ENCODE measurements around the gene HPX.
A peak's percentile ranks its signal among the peaks of the same experiment; 100 is the strongest.
"Not testable (repeated sequence)": the region's sequence is repeated elsewhere in the genome, so short reads cannot be mapped to it uniquely, and the experiment has no call there.

Gene HPX

DNA sequence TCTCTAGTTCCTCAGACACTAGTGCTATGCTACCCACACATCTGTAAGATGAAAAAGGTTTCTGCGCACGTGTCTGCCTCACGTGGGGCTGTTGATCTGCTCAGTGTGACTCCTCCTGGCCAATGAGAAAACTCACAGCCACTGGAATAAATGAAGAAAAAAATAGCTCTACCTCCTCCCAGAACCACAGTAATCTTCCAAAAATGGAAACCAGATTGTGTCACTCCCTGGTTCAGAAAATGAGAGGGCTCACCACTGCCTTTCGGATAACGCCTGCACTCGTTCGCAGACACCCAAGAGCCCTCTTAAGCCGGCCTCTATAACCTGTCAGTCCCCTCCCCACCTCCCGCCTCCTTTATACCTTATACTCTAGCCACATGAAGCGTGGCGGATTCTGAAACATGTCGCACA lies 27.0 kb downstream of the HPX start:
- DNase-seq: no peak

DNA sequence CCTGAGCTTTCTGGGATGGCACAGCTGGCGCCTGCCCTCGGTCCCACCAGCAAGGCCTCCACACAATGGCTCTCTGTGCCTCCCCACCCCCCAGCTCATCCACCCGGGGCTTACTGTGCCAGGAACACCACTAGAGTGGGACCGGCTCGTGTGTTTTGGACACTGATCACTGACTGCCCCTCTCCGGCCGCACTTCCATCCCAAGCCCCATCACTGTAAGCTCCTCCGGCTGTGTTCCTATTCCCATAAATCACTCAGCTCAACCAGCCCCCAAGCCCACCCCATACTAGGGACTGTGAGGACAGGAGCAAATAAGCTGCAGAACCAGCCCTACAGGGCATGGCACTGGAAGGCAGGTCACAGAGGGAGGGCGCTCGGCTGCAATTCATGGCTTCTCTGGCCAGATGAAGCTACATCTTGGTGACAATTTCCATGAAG lies 29.2 kb downstream of the HPX start:
- peak; percentile 84 for DNase-seq

DNA sequence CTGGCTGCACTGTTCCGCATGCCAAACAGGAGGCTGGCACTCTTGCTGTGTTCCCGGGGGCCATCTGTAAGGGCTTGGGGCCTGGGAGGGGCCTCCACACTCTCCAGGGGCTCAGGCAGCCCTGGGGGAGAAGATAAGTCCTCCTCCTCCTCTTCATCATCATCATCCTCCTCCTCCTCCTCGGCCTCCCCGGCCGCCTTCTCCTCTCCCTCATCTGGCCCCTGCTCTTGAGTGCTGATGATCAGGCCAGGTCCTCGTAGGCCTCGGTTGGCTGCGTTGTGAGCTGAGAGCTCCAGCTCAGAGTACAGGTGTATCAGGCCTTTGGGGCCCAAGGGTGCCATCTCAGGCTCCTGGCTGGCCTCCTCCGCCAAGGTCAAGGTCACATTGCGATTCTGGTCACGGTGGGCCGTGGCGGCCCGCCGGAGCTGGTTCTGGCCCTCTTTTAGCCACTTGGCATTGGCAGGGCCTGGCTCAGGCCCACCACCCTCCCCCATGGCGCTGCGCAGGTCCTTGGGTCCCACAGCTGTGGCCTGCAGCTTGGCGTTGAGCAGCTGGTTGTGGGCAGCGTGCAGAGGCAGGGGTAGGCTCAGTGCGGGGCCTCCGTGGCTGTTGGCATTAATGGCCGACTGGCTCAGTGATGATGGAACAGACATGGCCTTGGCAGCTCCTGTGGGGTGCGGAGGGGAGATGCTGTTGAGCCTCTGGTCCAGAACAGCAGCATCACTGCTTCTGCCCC lies 29.9 kb downstream of the HPX start:
- DNase-seq: peak; percentile 66

DNA sequence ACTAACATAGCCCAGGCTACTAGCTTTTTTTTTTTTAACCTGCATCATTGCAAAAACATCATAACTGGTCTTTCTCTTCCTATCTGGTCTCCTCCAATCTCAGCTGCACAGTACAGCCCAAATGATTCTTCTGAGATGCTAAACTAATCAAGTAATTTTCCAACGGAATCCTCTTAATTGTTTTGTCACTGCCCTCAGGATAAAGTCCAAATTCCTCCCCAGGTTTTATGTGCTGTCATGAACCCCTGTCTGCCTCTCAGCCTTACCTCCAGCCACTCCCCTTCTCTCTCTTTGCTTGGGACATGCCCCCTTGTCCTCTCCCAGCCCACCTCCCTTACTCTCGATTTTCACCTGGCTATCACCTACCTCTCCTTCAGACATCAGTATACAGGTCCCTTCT lies 34.4 kb downstream of the HPX start:
- DNase-seq: no peak

DNA sequence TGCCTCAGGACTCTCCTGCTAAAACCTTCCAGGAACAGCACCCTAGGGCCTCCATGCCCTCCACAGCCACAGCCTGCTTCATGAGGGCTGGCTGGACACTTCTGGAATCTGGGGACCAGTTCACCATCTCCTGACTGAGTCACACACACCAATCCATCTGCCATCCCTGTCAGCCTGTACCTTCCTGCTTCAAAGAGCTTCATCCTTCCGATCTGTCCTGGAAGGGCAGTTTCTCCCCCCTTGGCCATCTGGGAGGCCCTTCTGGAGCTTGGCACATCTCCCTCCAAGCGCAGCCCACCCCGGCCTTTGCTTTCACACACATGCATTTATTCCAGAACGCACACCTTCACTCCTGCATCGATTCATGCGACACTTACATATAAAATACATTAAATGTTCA lies 34.9 kb downstream of the HPX start:
- no peak for DNase-seq

DNA sequence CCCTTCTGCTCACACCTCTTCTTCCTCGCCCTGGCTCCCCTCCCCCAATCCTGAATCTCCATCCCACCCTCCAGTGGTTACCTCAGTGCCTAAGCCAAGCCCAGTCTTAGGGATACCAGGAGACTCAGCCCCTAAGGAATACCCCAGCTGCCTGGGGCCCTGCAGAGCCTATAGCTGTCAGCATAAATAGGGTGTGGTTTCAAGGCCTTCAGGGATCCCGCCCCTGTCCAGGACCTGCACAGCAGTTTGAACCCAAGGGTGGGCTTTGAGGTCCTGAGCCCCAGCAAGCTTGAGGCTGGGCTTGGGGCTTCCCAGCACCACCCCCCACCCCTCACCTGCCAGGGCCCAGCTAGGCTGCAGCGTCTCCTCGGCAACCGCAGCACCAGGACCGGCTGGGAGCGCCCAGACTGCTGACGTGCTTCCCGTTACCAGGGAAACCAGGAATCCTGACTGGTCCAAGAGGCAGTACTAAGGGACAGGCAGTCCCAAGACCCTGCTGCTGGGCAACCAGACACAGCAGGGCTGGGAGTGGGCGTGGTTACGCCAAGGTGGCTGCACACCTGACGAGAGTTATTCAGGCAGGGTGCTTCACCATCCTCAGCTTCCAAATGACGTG lies 35.6 kb downstream of the HPX start:
- DNase-seq: peak; percentile 39

DNA sequence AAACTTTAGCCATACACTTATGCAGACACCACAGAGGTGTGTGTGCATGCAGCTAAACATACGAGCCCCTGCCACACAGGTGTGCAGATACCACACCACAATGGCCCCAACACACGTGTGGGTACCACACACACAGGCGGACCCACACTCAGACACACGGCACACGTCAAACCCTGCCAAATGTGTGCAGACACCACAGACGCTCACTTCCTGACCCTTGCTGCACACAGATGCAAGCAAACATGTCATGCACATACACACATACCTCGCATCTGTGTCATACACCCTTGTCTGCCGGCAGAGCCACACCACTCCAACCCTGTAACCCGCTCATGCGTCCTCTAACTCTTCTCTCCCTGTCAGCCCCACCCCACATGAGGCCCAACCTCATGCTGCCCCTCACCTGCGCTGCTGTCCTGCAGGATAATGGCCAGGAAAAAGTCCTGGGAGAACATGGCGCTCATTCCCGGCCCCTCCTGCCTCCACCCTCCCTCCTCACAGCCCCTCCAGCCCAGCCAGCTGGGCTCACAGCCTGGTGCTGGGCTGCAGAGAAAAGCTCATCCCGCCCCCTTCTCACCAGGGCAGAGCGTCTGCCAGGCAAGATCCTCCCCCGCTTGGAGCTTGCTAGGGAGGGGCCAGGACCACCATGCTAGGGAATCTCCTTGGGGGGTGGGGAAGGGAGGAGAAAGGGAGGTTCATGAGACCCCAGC lies 36.3 kb downstream of the HPX start:
- DNase-seq: peak; percentile 51

DNA sequence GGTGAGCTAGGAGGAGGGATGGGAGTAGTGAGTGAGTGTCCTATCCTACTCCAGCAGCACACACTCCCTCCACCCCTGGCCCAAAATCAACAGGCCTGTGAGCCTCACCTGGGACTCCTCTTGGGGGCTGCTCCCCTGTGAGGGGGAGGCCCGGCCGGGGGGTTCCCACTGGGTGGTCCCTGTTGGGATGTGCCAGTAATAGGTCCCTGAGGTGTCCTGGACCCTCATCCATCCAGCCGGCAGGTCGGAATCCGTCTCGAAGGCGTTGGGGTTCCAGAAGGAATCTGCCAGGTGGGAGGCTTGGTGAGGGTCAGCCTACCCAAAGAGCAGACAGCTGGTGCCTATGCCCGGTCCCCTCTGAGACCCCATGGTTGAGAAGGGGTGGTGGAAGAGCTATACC lies 37.2 kb downstream of the HPX start:
- no peak for DNase-seq

DNA sequence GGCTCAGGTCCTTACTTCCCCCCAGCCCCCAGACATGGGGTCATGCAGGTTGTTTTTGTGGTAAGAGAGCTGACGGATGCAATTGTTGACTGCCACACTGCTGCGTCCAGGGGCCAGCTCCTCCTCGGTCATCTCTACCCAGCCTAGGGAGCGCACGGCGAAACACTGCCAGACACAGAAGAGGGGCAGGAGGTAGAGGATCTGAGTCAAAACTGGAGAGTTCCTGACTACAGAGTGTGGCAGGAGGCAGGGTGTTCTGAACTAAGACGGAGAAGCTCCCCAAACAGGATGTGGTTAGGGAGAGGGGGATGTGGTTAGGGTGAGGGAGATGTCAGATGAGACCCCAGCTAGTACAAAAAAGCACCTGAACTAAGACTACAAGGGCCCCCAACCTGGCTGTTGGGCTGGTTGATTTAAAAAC lies 38.2 kb downstream of the HPX start:
- no peak for DNase-seq

DNA sequence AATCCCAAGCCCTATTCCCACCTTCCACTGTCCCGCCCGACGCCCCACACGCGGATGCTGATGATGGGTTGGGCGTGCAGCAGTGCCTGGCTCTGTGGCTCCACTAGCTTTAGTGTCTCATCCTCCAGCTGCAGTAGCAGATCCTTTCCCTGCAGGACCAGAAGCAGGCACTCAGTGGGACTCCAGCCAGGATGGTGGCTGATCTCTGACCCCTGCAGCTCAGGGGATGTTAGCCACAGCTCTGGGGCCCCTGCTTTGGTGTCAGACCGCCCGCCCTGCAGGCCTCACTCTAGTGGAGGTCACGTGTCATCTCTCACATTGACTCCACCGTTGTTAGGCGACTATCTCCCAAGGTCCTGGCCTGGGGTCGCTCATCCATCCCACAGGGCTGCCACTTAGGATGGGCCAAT lies 38.7 kb downstream of the HPX start:
- DNase-seq: no peak

DNA sequence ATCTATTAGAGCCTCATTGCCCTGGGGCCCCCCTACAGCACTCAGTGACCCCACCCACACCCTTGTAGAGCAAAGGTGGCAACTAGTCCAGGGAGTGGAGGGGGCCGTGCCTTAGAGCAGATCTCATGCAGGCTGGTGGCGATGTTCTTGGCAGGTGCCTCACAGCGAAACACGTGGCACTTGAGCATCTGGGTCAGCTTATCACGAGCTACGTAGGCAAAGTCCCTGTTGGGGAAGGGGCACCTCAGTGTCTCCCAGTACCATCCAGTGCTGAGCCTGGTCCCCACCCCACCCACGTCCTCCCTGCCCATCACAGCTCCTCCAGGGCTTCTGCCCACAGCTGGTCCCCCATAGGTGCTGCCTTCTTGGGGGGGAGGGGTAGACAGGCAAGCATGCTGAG lies 39.3 kb downstream of the HPX start:
- no peak for DNase-seq

DNA sequence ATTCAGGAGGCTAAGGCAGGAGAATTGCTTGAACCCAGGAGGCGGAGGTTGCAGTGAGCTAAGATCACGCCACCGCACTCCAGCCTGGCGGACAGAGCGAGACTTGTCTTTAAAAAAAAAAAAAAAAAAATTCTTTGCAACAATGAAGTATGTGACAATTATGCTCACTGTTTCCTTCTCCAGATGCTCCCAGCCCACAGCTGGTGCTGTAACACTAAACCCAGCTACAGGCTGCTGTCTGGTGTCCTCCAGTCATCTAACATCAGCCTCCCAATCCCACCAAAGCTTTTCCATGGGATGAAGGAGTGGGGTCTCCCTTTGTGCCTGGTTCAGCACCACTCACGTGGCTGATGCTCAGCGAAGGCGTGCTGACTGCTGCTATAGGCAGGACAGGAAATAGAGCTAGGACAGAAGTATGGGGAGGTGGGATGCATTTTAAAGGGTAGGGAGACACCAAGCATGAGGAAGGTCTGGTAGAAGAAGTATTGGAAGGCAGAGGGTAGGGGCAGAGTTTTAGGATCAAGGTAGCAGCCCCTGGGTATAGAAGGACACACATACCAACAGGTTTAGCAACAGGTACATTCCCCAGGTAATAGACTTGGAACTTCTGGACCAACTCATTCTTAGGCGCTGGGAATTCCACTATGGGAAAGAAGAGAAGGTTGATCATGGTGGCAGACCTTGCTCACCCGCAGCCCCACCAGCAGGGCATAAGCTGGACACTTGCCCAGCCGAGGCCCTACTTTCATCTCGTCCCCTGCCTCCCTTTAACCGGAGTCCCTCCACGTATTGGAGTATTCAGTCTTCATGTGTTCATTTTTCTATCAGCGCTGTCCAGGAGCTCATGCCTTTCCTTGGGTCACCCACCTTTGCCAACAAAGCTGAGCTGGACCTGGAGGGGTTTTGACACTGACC lies 40.1 kb downstream of the HPX start:
- DNase-seq: no peak

DNA sequence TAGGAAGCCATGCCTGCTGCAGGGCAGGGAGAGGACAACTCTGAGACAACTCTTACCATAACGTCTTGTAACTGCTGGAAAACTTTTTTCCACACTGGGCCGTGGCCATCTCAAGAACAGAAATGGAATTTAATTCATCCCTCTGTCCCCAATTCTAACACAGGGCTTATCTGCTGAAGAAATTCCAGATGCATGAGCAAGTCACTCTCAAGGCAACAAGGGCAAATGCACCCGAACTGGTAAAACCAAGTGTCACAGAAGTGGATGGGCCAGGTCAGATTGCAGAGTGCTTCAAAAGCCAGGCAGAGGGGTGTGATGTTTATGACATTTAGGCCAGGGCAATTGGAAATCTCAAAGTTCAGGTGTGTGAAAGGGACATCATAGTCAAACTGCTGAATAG lies 43.2 kb downstream of the HPX start:
- DNase-seq: no peak

DNA sequence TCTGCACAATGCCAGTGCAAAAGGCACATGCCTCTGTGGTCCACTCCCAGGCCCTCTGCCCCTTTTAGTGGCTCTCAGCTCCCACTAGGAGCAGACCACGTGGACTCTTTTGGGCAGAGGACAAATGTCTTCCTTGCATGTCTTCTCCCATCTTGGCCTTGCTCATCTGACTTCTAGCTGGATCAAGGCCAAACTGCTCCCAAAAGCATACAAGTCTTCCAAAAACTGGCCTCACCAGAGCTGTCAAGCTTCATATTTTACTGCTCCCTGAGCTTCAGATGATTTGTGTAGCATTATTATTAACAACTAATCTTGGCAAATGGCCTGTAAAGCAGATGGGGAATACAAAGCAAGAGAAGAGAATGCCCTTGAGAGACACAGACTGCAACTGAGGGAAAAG lies 43.6 kb downstream of the HPX start:
- DNase-seq: no peak

DNA sequence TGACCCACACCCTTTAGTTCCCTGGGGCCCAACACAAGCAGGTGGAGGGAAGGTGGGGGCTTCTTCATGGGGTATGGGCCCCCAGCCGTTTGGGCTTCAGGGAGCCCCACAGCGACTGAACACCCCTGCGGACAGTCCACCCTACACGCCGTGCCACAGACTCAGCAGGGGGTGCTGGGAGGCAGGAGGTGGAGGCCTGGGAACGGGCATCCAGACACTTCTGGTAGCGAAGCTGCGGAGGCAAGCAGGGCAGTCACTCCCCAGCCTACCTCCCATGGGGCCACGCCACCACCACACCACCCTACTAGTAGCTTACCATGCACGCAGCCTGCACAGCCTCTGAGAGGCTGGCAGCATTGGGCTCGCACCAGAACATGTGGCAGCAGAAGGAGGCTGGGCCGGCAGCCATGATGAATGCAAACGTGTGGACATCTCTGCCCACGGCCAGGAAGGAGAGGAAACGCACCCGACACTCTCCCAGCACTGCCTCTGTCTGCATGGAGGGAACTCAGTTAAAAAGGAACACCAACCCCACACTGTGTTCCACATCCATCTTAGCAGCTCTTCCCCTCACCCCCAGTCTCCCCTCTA lies 45.2 kb downstream of the HPX start:
- DNase-seq: no peak

DNA sequence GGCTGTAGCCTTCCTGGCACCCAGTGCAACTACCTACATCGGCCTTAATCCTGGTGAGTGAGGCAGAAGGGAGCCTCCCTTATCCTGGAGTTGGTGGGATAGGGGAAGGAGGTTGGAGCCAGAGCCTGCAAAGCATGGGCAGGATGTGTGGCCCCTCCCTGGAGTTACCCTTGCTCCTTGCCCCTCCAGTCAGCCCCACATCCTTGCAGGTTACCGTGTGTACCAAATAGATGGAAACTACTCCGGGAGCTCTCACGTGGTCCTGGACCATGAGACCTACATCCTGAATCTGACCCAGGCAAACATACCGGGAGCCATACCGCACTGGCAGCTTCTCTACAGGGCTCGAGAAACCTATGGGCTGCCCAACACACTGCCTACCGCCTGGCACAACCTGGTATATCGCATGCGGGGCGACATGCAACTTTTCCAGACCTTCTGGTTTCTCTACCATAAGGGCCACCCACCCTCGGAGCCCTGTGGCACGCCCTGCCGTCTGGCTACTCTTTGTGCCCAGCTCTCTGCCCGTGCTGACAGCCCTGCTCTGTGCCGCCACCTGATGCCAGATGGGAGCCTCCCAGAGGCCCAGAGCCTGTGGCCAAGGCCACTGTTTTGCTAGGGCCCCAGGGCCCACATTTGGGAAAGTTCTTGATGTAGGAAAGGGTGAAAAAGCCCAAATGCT lies 46.7 kb downstream of the HPX start:
- DNase-seq: no peak

DNA sequence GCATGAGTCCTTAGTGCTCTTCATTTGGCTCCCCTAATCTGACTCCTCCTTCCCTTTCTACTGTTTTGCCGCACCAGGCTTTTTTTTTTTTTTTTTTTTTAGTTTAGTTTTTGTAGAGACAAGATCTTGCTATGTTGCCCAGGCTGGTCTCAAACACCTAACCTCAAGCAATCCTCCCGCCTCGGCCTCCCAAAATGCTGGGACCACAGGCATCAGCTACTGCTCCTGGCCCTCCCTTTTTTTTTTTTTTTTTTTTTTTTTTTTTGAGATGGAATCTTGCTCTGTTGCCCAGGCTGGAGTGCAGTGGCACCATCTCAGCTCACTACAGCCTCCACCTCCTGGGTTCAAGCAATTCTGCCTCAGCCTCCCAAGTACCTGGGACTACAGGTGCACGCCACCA lies 48.5 kb downstream of the HPX start:
- not testable (repeated sequence) for DNase-seq

DNA sequence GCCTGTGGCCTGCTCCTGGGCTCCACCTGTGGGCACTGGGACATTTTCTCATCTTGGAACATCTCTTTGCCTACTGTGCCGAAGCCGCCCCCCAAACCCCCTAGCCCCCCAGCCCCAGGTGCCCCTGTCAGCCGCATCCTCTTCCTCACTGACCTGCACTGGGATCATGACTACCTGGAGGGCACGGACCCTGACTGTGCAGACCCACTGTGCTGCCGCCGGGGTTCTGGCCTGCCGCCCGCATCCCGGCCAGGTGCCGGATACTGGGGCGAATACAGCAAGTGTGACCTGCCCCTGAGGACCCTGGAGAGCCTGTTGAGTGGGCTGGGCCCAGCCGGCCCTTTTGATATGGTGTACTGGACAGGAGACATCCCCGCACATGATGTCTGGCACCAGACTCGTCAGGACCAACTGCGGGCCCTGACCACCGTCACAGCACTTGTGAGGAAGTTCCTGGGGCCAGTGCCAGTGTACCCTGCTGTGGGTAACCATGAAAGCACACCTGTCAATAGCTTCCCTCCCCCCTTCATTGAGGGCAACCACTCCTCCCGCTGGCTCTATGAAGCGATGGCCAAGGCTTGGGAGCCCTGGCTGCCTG lies 49.2 kb downstream of the HPX start:
- DNase-seq: no peak

DNA sequence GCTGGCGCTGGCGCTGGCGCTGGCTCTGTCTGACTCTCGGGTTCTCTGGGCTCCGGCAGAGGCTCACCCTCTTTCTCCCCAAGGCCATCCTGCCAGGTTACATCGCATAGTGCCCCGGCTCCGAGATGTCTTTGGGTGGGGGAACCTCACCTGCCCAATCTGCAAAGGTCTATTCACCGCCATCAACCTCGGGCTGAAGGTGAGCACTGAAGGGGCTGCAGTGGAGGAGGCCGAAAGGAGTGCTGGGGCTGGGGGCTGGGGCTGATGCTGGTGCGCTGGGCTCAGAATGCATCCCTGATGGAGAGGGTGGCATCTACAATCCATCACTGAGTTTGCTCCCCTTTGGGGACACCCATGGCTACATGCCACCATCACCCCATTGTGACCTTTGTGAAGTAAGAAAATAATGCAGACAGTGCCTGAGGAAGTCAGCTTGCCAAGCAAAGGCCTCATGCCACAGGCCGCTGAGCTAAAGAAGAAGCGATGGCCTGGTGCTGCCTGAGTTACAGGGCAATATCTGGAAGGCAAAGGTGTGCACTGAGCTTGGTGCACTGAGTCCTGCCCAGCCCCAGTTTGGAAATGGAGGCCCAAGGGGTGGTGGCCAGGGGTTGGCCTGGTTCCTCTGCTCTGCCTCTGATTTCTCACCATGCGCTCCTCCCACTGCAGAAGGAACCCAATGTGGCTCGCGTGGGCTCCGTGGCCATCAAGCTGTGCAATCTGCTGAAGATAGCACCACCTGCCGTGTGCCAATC lies 49.9 kb downstream of the HPX start:
- no peak for DNase-seq

DNA sequence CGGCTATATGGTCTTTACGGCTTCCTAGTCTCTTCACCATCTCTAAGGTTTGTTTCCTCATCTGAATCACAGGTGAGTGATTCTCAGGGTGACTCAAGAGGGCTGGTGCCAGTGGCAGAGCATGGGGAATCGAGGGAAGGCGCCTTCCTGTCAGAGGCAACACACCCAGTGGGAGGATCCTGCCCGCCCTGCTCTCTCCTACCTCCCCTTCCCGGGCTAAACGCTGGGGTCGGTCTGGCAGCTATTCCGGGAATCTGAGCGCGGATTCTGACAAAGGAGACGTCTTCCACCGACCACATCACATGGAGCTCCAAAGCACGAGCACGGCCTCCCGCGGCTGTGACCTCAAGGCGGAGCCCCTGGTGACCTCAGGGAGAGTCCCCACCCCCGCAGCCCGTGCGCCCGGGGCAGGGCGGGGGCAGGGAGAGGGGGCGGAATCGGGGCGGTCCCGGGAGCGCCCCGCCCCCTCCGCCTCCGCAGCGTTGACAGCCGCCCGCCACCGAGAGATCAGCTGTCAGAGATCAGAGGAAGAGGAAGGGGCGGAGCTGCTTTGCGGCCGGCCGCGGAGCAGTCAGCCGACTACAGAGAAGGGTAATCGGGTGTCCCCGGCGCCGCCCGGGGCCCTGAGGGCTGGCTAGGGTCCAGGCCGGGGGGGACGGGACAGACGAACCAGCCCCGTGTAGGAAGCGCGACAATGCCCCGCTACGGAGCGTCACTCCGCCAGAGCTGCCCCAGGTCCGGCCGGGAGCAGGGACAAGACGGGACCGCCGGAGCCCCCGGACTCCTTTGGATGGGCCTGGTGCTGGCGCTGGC lies 50.7 kb downstream of the HPX start, which contains the start of gene SMPD1:
Gene SMPD1, plus strand, starts transcription at position 570 of the 813 bp plus-strand sequence. Its CDS starts 125 bp downstream, at position 695.
- peak; percentile 93 for DNase-seq
